Activated naive CD8-positive, alpha-beta T cell treated with anti-CD3 and anti-CD28 coated beads, Interleukin-2, amount 10 ng/mL, durations not matched to agents 7 days and 5 days (primary cell): ENCODE data around the gene COL23A1. TPM values are rescaled to one million over a fixed set of nuclear protein-coding genes. Genes with fewer than 3 reads are reported as not detected.
A peak's percentile ranks its signal among the peaks of the same experiment; 100 is the strongest.
"Not testable (repeated sequence)": the region's sequence is repeated elsewhere in the genome, so short reads cannot be mapped to it uniquely, and the experiment has no call there.

ENCODE experiments used
- ATAC-seq: fragments of 150-1000 bp; cut with Tn5 transposase; one replicate; pipeline ENCODE4 v1.10.0; 2021; ENCODE audit warnings: low read depth, moderate library complexity
- POLR2A ChIA-PET: fragments of 350-600 bp; sonication (Branson Sonifier 250); formaldehyde crosslinking; loops from one replicate; lab custom pipeline; 2021; ENCODE audit warnings: antibody characterized with exemption; lab: Charles Lee
- DNase-seq: peaks from one replicate; pipeline ENCODE4 v3.0.0; 2021
- H3K27ac Mint-ChIP-seq: one replicate; pipeline ENCODE4 v1.8.0; 2022; ENCODE audit warnings: mild to moderate bottlenecking, mixed read lengths
- H3K27me3 Mint-ChIP-seq: one replicate; pipeline ENCODE4 v1.8.0; 2022; ENCODE audit warnings: mild to moderate bottlenecking, moderate library complexity, mixed read lengths
- H3K36me3 Mint-ChIP-seq: one replicate; pipeline ENCODE4 v1.8.0; 2021; ENCODE audit warnings: mild to moderate bottlenecking, mixed read lengths
- H3K4me1 Mint-ChIP-seq: one replicate; pipeline ENCODE4 v1.8.0; 2021; ENCODE audit warnings: mixed read lengths
- H3K4me3 Mint-ChIP-seq: one replicate; pipeline ENCODE4 v1.8.0; 2022; ENCODE audit warnings: mild to moderate bottlenecking, moderate library complexity, mixed read lengths
- H3K9me3 Mint-ChIP-seq: one replicate; pipeline ENCODE4 v1.8.0; 2021; ENCODE audit warnings: mixed read lengths
- total RNA-seq, 2 experiments: library from RNA; stranded (reverse); gene quantifications; one replicate each; pipeline ENCODE4 v1.2.3, GENCODE V29; 2021

COL23A1 gene
- total RNA-seq, 2 experiments from 2014 or later = 0.60 to 0.83 TPM

GRCh38 chr5:178372142-178372571 lies 218.0 kb downstream of the COL23A1 start:
- POLR2A ChIA-PET = no interaction called here
- Mint-ChIP-seq H3K36me3 (no peaks in the 10 kb centered on the region), H3K27ac (no peak overlapping the region), H3K9me3 (no peaks in the 10 kb centered on the region), H3K27me3 (no peaks in the 10 kb centered on the region), H3K4me1 (peaks cover 2% of the 10 kb centered on the region), H3K4me3 (no peak overlapping the region)
- ATAC-seq = no peak
- no peak for DNase-seq

GRCh38 chr5:178371362-178372111 lies 218.7 kb downstream of the COL23A1 start:
- ATAC-seq (no peak), DNase-seq (no peak)
- Mint-ChIP-seq H3K27ac (no peak overlapping the region), H3K9me3 (no peaks in the 10 kb centered on the region), H3K27me3 (no peaks in the 10 kb centered on the region), H3K4me1 (peaks cover 2% of the 10 kb centered on the region), H3K4me3 (no peak overlapping the region), H3K36me3 (no peaks in the 10 kb centered on the region)
- POLR2A ChIA-PET = no interaction called here

- POLR2A ChIA-PET = no interaction called here
- no peak for ATAC-seq
- Mint-ChIP-seq H3K27ac (no peak overlapping the region), H3K4me1 (peaks cover 2% of the 10 kb centered on the region), H3K4me3 (no peak overlapping the region), H3K27me3 (no peaks in the 10 kb centered on the region), H3K36me3 (no peaks in the 10 kb centered on the region), H3K9me3 (no peaks in the 10 kb centered on the region)
- no peak for DNase-seq
These were observed 220.1 kb downstream of the COL23A1 start for GRCh38 chr5:178370102-178370501.

- POLR2A ChIA-PET, DNase-seq, H3K27me3 Mint-ChIP-seq, H3K9me3 Mint-ChIP-seq, H3K27ac Mint-ChIP-seq, H3K36me3 Mint-ChIP-seq, H3K4me1 Mint-ChIP-seq, H3K4me3 Mint-ChIP-seq, ATAC-seq: not testable (repeated sequence)
These were observed 220.7 kb downstream of the COL23A1 start for GRCh38 chr5:178369469-178369868.

- no peaks in the 10 kb centered on the region for H3K36me3 Mint-ChIP-seq
- H3K4me1 Mint-ChIP-seq = peaks cover 5% of the 10 kb centered on the region
- DNase-seq = no peak
- H3K4me3 Mint-ChIP-seq = no peak overlapping the region
- H3K9me3 Mint-ChIP-seq = no peaks in the 10 kb centered on the region
- no peak overlapping the region for H3K27ac Mint-ChIP-seq
- ATAC-seq = no peak
- POLR2A ChIA-PET = interaction anchor here (0.5 kb wide), 1 partner anchor 110 kb away, joined by 3 read pairs; no protein-coding TSS in a partner anchor
- no peaks in the 10 kb centered on the region for H3K27me3 Mint-ChIP-seq
These were observed 221.4 kb downstream of the COL23A1 start for GRCh38 chr5:178368716-178369300.

GRCh38 chr5:178368274-178368673 lies 221.9 kb downstream of the COL23A1 start:
- POLR2A ChIA-PET = no interaction called here
- Mint-ChIP-seq H3K27me3 (no peaks in the 10 kb centered on the region), H3K4me3 (no peak overlapping the region), H3K36me3 (no peaks in the 10 kb centered on the region), H3K4me1 (peaks cover 5% of the 10 kb centered on the region), H3K9me3 (no peaks in the 10 kb centered on the region), H3K27ac (no peak overlapping the region)
- DNase-seq (no peak), ATAC-seq (peak; percentile 61)

GRCh38 chr5:178367736-178368120 lies 222.5 kb downstream of the COL23A1 start:
- no peaks in the 10 kb centered on the region for H3K9me3 Mint-ChIP-seq
- ATAC-seq = no peak
- DNase-seq = no peak
- H3K4me3 Mint-ChIP-seq = no peak overlapping the region
- H3K27me3 Mint-ChIP-seq = no peaks in the 10 kb centered on the region
- H3K36me3 Mint-ChIP-seq = no peaks in the 10 kb centered on the region
- peaks cover 5% of the 10 kb centered on the region for H3K4me1 Mint-ChIP-seq
- H3K27ac Mint-ChIP-seq = no peak overlapping the region
- POLR2A ChIA-PET = no interaction called here

GRCh38 chr5:178366998-178367735 lies 223.0 kb downstream of the COL23A1 start:
- no peak overlapping the region for H3K4me3 Mint-ChIP-seq
- no peaks in the 10 kb centered on the region for H3K9me3 Mint-ChIP-seq
- ATAC-seq (no peak), DNase-seq (no peak)
- H3K4me1 Mint-ChIP-seq = peaks cover 5% of the 10 kb centered on the region
- H3K36me3 Mint-ChIP-seq = no peaks in the 10 kb centered on the region
- no peaks in the 10 kb centered on the region for H3K27me3 Mint-ChIP-seq
- POLR2A ChIA-PET = no interaction called here
- no peak overlapping the region for H3K27ac Mint-ChIP-seq

- POLR2A ChIA-PET = interaction anchor here (0.6 kb wide), 1 partner anchor 136 kb away, joined by 4 read pairs; no protein-coding TSS in a partner anchor
- H3K36me3 Mint-ChIP-seq = no peaks in the 10 kb centered on the region
- ATAC-seq (no peak), DNase-seq (no peak)
- no peak overlapping the region for H3K4me3 Mint-ChIP-seq
- H3K9me3 Mint-ChIP-seq = no peaks in the 10 kb centered on the region
- peaks cover 5% of the 10 kb centered on the region for H3K4me1 Mint-ChIP-seq
- H3K27me3 Mint-ChIP-seq = no peaks in the 10 kb centered on the region
- no peak overlapping the region for H3K27ac Mint-ChIP-seq
These were observed 224.4 kb downstream of the COL23A1 start for GRCh38 chr5:178365501-178366440.

- Mint-ChIP-seq H3K9me3 (no peaks in the 10 kb centered on the region), H3K27ac (no peak overlapping the region), H3K36me3 (no peaks in the 10 kb centered on the region), H3K27me3 (no peaks in the 10 kb centered on the region), H3K4me1 (peaks cover 5% of the 10 kb centered on the region), H3K4me3 (no peak overlapping the region)
- ATAC-seq = no peak
- POLR2A ChIA-PET = no interaction called here
- DNase-seq = no peak
These were observed 225.9 kb downstream of the COL23A1 start for GRCh38 chr5:178364326-178364675.

GRCh38 chr5:178363501-178364325 lies 226.5 kb downstream of the COL23A1 start:
- Mint-ChIP-seq H3K27ac (no peak overlapping the region), H3K4me3 (no peak overlapping the region), H3K4me1 (peaks cover 5% of the 10 kb centered on the region), H3K9me3 (no peaks in the 10 kb centered on the region), H3K27me3 (no peaks in the 10 kb centered on the region), H3K36me3 (no peaks in the 10 kb centered on the region)
- no peak for DNase-seq
- ATAC-seq = no peak
- POLR2A ChIA-PET = no interaction called here

- H3K27me3 Mint-ChIP-seq = peaks cover 5% of the 10 kb centered on the region
- no peak overlapping the region for H3K27ac Mint-ChIP-seq
- ATAC-seq = no peak
These were observed 228.3 kb downstream of the COL23A1 start for GRCh38 chr5:178361657-178362445.

More at GRCh38 chr5:178361657-178362445, 228.3 kb downstream of the COL23A1 start:
- Mint-ChIP-seq H3K4me1 (peaks cover 8% of the 10 kb centered on the region), H3K36me3 (no peaks in the 10 kb centered on the region), H3K9me3 (peaks cover 10% of the 10 kb centered on the region), H3K4me3 (no peak overlapping the region)
- DNase-seq = no peak
- POLR2A ChIA-PET = no interaction called here
